Vagina (tissue), 2 donors: Measurements from ENCODE around the gene C16orf82.

Experiments used
- CTCF ChIP-seq, 3 experiments: fragments of 450-650 bp in 2 of 3; fragments of 200-600 bp in 1 of 3; sonication (generic) in 1 of 3; IDR thresholded peaks; one replicate each; pipeline ENCODE4 v1.5.1; 2017 to 2019; ENCODE audit warnings: antibody characterized with exemption in 3 of 3, mild to moderate bottlenecking in 2 of 3, moderate library complexity in 2 of 3
- POLR2A ChIP-seq, 2 donors: fragments of 450-650 bp; IDR thresholded peaks; one replicate each; pipeline ENCODE4 v1.6.1; 2017; ENCODE audit warnings: antibody characterized with exemption in 2 of 2, mild to moderate bottlenecking in 2 of 2, moderate library complexity in 2 of 2

- TF ChIP-seq CTCF (IDR thresholded peaks at IDR 0.05) (peak; percentile 22 to 72 (median 66)), POLR2A (IDR thresholded peaks at IDR 0.05) (no peak)
Observed at GRCh38 chr16:27109666-27110523, 43.2 kb downstream of the C16orf82 start.
